NOMO-1 treated with DMSO at 0.1 percent for 48 hours (cell line): Measurements from ENCODE around the gene RCBTB2.

Experiments
- DNase-seq: peaks from one replicate; lab custom pipeline; 2025; ENCODE audit not compliant: unreplicated experiment; lab: John Stamatoyannopoulos, UW

The RCBTB2 gene

DNA sequence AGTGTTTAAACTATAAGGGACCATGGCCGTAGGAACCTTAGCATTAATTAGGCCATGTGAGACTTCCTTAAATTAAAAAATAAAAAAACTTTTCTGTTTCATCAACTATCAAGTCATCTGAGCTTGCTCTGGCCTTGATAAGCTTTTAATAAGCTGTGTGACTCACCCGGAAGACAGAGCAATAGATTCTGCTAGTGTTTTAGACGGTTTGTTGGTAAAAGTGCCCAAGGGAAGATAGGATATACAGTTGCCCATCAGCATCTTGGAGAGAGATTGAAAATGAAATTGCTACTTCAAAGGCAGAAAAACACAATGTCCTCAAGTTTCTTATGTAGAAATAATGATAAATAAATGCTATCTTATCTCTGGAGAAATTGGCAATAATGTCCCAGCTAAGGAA lies 31.2 kb upstream of the RCBTB2 start:
- DNase-seq = peak; percentile 29

GRCh38 chr13:48563626-48564025 lies 30.7 kb upstream of the RCBTB2 start:
- DNase-seq = no peak

DNA sequence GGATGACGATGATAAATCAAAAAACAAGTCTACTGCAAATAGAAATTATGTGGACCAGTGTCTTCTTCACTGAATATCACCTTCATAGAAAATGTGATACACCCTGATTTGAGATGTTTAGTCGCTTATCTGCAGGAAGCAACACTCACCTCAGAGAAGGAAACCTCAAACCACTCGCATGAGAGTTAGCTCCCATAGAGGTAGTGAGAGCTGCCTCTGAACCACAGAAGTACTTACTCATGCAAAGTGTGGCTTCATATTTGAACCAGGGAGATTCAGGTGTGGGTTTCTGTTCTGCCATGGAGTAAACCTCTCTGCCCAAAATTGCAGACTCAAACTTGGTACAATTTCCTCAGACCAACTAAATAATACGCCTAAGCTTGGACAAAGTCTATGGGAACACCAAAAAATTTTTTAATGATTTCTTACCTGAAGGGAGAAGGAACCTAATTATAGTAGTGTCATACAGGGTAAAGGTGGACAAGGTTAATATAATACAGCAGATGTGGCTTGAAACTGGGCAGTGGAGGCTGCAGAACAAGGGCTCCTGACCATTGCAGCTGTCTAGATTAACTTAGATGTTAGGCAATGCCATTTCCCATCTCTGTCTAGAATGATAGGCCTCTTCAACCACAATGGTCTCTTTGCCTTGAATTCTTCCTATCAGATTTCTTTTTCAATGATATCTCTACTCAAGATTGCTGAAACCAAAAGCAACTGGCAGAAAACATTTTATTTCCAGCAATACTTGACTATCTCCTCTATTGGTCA lies 29.6 kb upstream of the RCBTB2 start:
- peak; percentile 89 for DNase-seq

GRCh38 chr13:48561466-48562235 lies 28.8 kb upstream of the RCBTB2 start:
- peak; percentile 58 for DNase-seq

GRCh38 chr13:48560657-48561337 lies 27.9 kb upstream of the RCBTB2 start:
- peak; percentile 18 for DNase-seq

- no peak for DNase-seq
Observed at GRCh38 chr13:48559638-48560320, 26.9 kb upstream of the RCBTB2 start.

- DNase-seq = no peak
Observed at GRCh38 chr13:48556817-48557216, 23.9 kb upstream of the RCBTB2 start.

GRCh38 chr13:48555441-48555840 lies 22.6 kb upstream of the RCBTB2 start:
- DNase-seq = no peak

DNA sequence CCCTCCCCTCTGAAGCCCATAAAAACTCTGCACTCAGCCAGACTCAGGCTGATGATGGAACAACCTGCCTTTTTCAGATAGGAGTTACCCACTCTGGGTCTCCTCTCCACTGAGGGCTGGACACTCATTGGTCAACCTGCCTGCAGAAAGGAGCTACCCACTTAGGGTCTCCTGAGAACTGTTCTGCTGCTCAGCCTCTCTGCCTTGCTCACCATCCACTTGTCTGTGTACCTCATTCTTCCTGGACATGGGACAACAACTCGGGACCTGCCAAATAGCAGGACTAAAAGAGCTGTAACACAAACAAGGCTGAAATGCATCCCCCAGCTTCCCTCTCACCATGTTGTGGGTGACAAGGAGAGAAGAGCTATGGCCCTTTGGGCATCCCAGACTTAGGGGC lies 18.4 kb upstream of the RCBTB2 start:
- DNase-seq = no peak

- no peak for DNase-seq
Observed at GRCh38 chr13:48549658-48550057, 16.8 kb upstream of the RCBTB2 start.

GRCh38 chr13:48547663-48548092 lies 14.8 kb upstream of the RCBTB2 start:
- no peak for DNase-seq

DNA sequence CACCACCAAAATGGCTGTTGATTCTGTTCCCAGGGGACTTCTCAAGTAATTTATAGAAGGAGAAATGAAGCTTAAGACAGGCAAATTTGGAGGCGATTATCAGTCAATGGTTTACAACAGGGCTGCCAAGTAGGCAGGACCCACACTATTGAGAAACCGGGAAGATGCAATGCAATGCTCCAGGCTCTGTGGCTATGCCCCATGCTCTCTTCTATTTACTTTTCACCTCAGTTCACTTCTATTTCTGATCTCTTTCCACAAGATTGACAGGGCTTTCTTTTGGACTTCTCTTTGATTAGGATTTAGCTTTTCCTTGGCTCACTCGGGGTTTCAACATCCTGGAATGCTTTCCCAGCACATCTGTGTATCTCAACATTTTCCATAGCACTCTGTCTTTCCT lies 12.7 kb upstream of the RCBTB2 start:
- DNase-seq = no peak

GRCh38 chr13:48542581-48543341 lies 9.9 kb upstream of the RCBTB2 start:
- no peak for DNase-seq

DNA sequence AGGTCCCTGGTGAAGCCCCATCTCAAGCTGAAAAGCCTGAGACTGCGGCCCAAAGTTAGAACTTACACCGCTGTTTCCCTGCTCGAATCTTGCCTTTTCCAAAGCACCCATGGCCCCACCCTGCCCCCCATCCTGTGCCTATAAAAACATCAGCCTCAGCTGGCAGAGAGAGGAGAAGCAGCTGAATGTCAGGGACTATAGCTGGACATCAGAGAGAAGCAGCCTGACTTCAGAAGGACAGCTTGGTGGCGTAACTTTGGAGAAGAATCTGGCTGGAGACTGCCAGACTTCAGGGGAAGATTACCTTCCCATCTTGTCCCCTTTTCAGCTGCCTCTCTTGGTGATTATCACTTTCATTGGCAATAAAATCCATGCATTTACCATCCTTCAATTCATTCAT lies 9.3 kb upstream of the RCBTB2 start:
- no peak for DNase-seq

- no peak for DNase-seq
Observed at GRCh38 chr13:48539550-48539949, 6.7 kb upstream of the RCBTB2 start.

DNA sequence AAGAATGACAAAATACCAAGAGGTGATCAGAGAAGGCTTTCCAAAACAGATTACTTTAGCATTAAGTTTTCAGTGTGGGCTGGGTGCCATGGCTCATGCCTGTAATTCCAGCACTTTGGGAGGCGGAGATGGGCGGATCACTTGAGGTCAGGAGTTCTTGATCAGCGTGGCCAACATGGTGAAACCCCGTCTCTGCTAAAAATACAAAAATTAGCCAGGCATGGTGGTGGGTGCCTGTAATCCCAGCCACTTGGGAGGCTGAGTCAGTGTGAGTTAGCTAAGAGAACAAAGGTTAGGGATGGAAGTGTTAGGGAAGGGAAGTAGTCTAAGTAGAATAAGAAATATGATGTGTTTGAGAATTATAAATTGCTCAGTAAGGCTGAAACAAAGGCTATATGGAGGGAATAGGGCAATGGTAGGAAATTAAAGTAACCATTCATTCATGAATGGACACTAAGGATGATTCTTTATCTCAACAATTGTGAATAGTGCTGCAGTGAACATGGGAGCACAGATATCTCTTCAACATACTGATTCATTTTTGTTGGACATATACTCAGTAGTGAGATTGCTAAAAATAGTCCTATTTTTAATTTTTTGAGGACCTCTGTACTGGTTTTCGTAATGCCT lies 3.9 kb upstream of the RCBTB2 start:
- no peak for DNase-seq

DNA sequence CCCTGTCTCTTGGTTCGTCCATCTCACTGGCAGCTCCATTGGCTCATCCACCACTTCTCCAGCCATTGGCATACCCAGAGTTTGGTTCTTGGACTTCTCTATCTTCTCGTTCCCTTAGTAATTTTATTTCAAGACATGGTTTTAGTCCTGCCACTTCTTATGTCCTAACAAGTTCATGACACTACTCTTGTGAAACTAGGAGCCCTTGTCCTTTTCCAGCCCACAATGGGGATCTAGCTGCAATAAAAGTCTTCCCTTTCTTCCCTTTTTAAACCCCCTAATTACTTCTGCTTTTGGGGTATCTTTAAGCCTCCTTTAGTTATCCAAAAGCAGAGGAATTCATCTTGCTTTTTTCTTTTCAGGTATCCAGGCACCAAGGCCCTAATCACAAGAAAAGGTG lies 2.9 kb upstream of the RCBTB2 start:
- peak; percentile 93 for DNase-seq

DNA sequence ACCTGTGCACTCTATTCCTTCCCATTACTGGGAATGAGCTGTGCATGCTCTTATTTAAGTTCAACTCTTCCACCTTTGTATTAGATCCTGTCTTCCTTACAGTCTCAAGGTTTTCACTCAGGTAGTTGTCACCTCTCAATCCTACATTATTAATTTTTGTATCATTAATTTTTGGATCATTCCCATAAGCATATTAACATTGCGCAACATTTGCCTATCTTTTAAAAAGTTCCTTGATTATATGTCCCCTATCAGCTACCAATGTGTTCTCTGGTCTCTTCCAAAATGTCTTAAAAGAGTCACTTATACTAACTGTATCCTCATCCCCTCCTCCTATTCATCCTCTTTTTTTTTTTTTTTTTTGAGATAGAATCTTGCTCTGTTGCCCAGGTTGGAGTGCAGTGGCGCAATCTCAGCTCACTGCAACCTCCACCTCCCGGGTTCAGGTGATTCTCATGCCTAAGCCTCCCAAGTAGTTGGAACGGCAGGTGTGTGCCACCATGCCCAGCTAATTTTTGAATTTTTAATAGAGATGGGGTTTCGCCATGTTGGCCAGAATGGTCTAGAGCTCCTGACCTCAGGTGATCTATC lies 2.1 kb upstream of the RCBTB2 start:
- DNase-seq = no peak

DNA sequence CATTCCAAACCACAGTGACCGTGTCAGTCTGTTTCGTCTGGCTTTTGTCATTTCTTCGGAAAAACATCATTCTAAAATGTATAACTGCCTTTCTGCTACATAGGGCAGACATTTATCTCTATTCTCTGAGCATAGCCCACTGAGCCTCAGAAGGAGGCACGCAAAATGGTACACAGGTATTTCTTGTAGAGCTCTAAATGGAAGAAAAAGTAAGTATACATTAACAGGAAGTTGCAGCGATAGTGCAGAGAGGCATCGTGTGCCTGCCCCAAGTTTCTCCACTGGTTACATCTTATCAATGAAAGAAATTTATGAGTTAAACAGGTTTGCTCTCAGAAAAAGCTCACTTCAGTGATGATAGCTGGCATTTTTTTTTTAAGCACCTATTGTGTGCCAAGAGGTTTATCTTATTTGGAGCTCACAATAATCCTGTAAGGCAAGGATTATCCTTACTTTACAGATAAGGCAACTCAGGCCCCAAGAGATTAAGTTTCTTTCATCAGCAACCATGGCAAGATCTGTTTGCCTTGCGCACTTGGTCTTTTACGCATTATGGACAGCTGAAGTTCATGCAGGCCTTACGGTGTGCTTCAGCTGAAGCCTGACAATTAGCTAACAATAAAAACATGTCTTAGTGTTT lies 1.2 kb upstream of the RCBTB2 start:
- peak; percentile 50 for DNase-seq

GRCh38 chr13:48532256-48532505 lies 699 bp downstream of the RCBTB2 start:
- no peak for DNase-seq
